Mesenchymal stem cell (in vitro differentiated cells and primary cell): ENCODE data around the gene MIOX.

ENCODE experiments used
- DNase-seq: peaks from one replicate; pipeline ENCODE4 v3.0.0-alpha.2; 2013
- H2AFZ ChIP-seq: one replicate; pipeline ENCODE4 v1.6.1; 2013; ENCODE audit warnings: low read depth, mild to moderate bottlenecking, control low read depth, inconsistent platforms, low read length, moderate library complexity
- H2AK5ac ChIP-seq: 2 replicates; pipeline ENCODE4 v1.6.1; 2013; ENCODE audit warnings: low read length, moderate library complexity, mild to moderate bottlenecking, inconsistent platforms; ENCODE audit not compliant: severe bottlenecking
- H2BK120ac ChIP-seq: one replicate; pipeline ENCODE4 v1.6.1; 2013; ENCODE audit warnings: low read depth, mild to moderate bottlenecking, inconsistent platforms, low read length, moderate library complexity
- H2BK12ac ChIP-seq, 2 experiments: one replicate each; pipeline ENCODE4 v1.6.1; 2013; ENCODE audit warnings: inconsistent platforms in 2 of 2, low read length in 2 of 2, mild to moderate bottlenecking in 2 of 2, moderate library complexity in 2 of 2, control low read depth in 1 of 2
- H2BK15ac ChIP-seq: one replicate; pipeline ENCODE4 v1.6.1; 2013; ENCODE audit warnings: mild to moderate bottlenecking, low read depth, inconsistent platforms; ENCODE audit not compliant: poor library complexity, severe bottlenecking
- H2BK5ac ChIP-seq: 2 replicates; pipeline ENCODE4 v1.6.1; 2013; ENCODE audit warnings: low read depth, mild to moderate bottlenecking, low read length, control low read depth, inconsistent platforms; ENCODE audit not compliant: poor library complexity, severe bottlenecking
- H3K14ac ChIP-seq, 2 experiments: one replicate each; pipeline ENCODE4 v1.6.1; 2013; ENCODE audit warnings: inconsistent platforms in 2 of 2, low read length in 2 of 2, control low read depth in 1 of 2, mild to moderate bottlenecking in 1 of 2, moderate library complexity in 1 of 2
- H3K18ac ChIP-seq, 2 experiments: one replicate each; pipeline ENCODE4 v1.6.1; 2013; ENCODE audit warnings: inconsistent platforms in 2 of 2, low read length in 2 of 2, control low read depth in 1 of 2, low read depth in 1 of 2, mild to moderate bottlenecking in 1 of 2
- H3K23ac ChIP-seq, 2 experiments: one replicate each; pipeline ENCODE4 v1.6.1; 2013; ENCODE audit warnings: inconsistent platforms in 2 of 2, low read length in 2 of 2, mild to moderate bottlenecking in 2 of 2, moderate library complexity in 2 of 2, control low read depth in 1 of 2
- H3K27ac ChIP-seq: 2 replicates; pipeline ENCODE4 v1.5.1; 2013; ENCODE audit warnings: mild to moderate bottlenecking, moderate library complexity, low read length, control low read depth, inconsistent platforms; ENCODE audit not compliant: poor library complexity, severe bottlenecking
- H3K27me3 ChIP-seq, 2 experiments: 2 replicates each; pipeline versions ENCODE4 v1.6.1 to v1.7.0; 2013; ENCODE audit warnings: low read length in 2 of 2, mild to moderate bottlenecking in 2 of 2, moderate library complexity in 2 of 2, control low read depth in 1 of 2, inconsistent platforms in 1 of 2; ENCODE audit not compliant: control insufficient read depth in 1 of 2, insufficient read depth in 1 of 2
- H3K36me3 ChIP-seq, 2 experiments: 2 replicates each; pipeline versions ENCODE4 v1.6.1 to v1.7.0; 2013; ENCODE audit warnings: low read length in 2 of 2, control low read depth in 1 of 2, inconsistent platforms in 1 of 2, low read depth in 1 of 2, mild to moderate bottlenecking in 1 of 2; ENCODE audit not compliant: insufficient read depth in 2 of 2, control insufficient read depth in 1 of 2
- H3K4ac ChIP-seq, 2 experiments: one replicate each; pipeline ENCODE4 v1.6.1; 2013; ENCODE audit warnings: inconsistent platforms in 2 of 2, low read length in 2 of 2, mild to moderate bottlenecking in 2 of 2, moderate library complexity in 2 of 2, control low read depth in 1 of 2, low read depth in 1 of 2
- H3K4me1 ChIP-seq: 2 replicates; pipeline ENCODE4 v1.6.1; 2013; ENCODE audit warnings: low read depth, low read length, control low read depth; ENCODE audit not compliant: control insufficient read depth, insufficient read depth
- H3K4me2 ChIP-seq: 2 replicates; pipeline ENCODE4 v1.6.1; 2013; ENCODE audit warnings: low read length, mild to moderate bottlenecking, inconsistent platforms; ENCODE audit not compliant: poor library complexity, severe bottlenecking
- H3K4me3 ChIP-seq, 2 experiments: 2 replicates each; pipeline versions ENCODE4 v1.5.1 to v1.7.0; 2013; ENCODE audit warnings: low read length in 2 of 2, mild to moderate bottlenecking in 2 of 2, control low read depth in 1 of 2, low read depth in 1 of 2; ENCODE audit not compliant: insufficient read depth in 1 of 2
- H3K79me1 ChIP-seq: replicated peaks from 2 replicates; pipeline ENCODE4 v1.6.1; 2013; ENCODE audit warnings: mild to moderate bottlenecking, control low read depth, low read length, inconsistent platforms; ENCODE audit not compliant: poor library complexity, severe bottlenecking
- H3K9ac ChIP-seq: 2 replicates; pipeline ENCODE4 v1.7.0; 2013; ENCODE audit warnings: mild to moderate bottlenecking, low read length, moderate library complexity
- H3K9me3 ChIP-seq: 2 replicates; pipeline ENCODE4 v1.7.0; 2013; ENCODE audit warnings: mild to moderate bottlenecking, low read length; ENCODE audit not compliant: control insufficient read depth
- H4K8ac ChIP-seq: one replicate; pipeline ENCODE4 v1.6.1; 2013; ENCODE audit warnings: inconsistent platforms, mild to moderate bottlenecking, low read length, moderate library complexity
- H4K91ac ChIP-seq: one replicate; pipeline ENCODE4 v1.6.1; 2013; ENCODE audit warnings: mild to moderate bottlenecking, low read length, inconsistent platforms
- WGBS: methylation state at CpG from one replicate; pipeline ENCODE4 v1.1.7; 2013; ENCODE audit warnings: mixed read lengths; 5-methylcytosine and 5-hydroxymethylcytosine counted together

MIOX gene

GRCh38 chr22:50481045-50481439, 5.6 kb upstream of the MIOX start:
- Histone ChIP-seq H3K27me3 (peaks cover 23 to 67% of the 10 kb centered on the region in 2 experiments), H2AFZ (peak overlapping the region; percentile 62), H3K4me2 (peak overlapping the region; percentile 44), H3K14ac (peak overlapping the region in 1 of 2 experiments; percentile 20), H2BK120ac (peak overlapping the region; percentile 15), H3K79me1 (no peaks in the 10 kb centered on the region), H3K23ac (no peak overlapping the region), H3K9ac (no peak overlapping the region), H3K27ac (no peak overlapping the region), H4K91ac (peak overlapping the region; percentile 79), H3K4me3 (peak overlapping the region in 1 of 2 experiments; percentile 52), H3K4ac (peak overlapping the region in 1 of 2 experiments; percentile 66), H3K18ac (peak overlapping the region; percentile 44 to 61), H2BK12ac (peak overlapping the region in 1 of 2 experiments; percentile 40), H2BK15ac (peak overlapping the region; percentile 98), H3K9me3 (no peaks in the 10 kb centered on the region), H2BK5ac (no peak overlapping the region), H3K4me1 (peaks cover 30% of the 10 kb centered on the region), H3K36me3 (peaks cover 0 to 14% of the 10 kb centered on the region in 2 experiments), H2AK5ac (no peak overlapping the region), H4K8ac (peak overlapping the region; percentile 82)
- WGBS = 19% methylated on average over 27 of the region's 45 CpGs
- no peak for DNase-seq

GRCh38 chr22:50481440-50482106, 5.1 kb upstream of the MIOX start, which contains the start of gene ADM2:
TSS of gene ADM2 (plus strand) at chr22:50481543. CDS start at chr22:50481848, 305 bp downstream.
- H3K9me3 ChIP-seq = no peaks in the 10 kb centered on the region
- H2BK5ac ChIP-seq = no peak within 1 kb of the TSS
- peak within 1 kb of the TSS; percentile 44 for H3K4me2 ChIP-seq
- 3% methylated on average over 30 of the region's 70 CpGs for WGBS
- peaks cover 34% of the 10 kb centered on the region for H3K4me1 ChIP-seq
- H3K18ac ChIP-seq = peak within 1 kb of the TSS; percentile 67 to 88
- peak within 1 kb of the TSS; percentile 98 for H2BK15ac ChIP-seq
- H2BK12ac ChIP-seq = peak within 1 kb of the TSS in 1 of 2 experiments; percentile 67
- H3K36me3 ChIP-seq = peaks cover 0 to 14% of the 10 kb centered on the region in 2 experiments
- H2AFZ ChIP-seq = peak within 1 kb of the TSS; percentile 73
- H3K23ac ChIP-seq = peak within 1 kb of the TSS in 1 of 2 experiments; percentile 54
- peak within 1 kb of the TSS; percentile 82 for H4K8ac ChIP-seq
- DNase-seq = peak; percentile 38
- H3K4ac ChIP-seq = peak within 1 kb of the TSS; percentile 62 to 80
- H2BK120ac ChIP-seq = peak within 1 kb of the TSS; percentile 52
- no peaks in the 10 kb centered on the region for H3K79me1 ChIP-seq
- peaks cover 23 to 71% of the 10 kb centered on the region in 2 experiments for H3K27me3 ChIP-seq
- no peak within 1 kb of the TSS for H3K9ac ChIP-seq
- peak within 1 kb of the TSS in 1 of 2 experiments; percentile 80 for H3K14ac ChIP-seq
- peak within 1 kb of the TSS in 1 of 2 experiments; percentile 52 for H3K4me3 ChIP-seq
- no peak within 1 kb of the TSS for H3K27ac ChIP-seq
- H4K91ac ChIP-seq = peak within 1 kb of the TSS; percentile 79
- H2AK5ac ChIP-seq = no peak within 1 kb of the TSS

GRCh38 chr22:50482107-50483074, 4.3 kb upstream of the MIOX start:
- H2BK15ac ChIP-seq = peak overlapping the region; percentile 82
- H3K23ac ChIP-seq = peak overlapping the region in 1 of 2 experiments; percentile 54
- DNase-seq = no peak
- H2BK5ac ChIP-seq = no peak overlapping the region
- peak overlapping the region; percentile 74 for H4K91ac ChIP-seq
- no peak overlapping the region for H2AK5ac ChIP-seq
- no peaks in the 10 kb centered on the region for H3K79me1 ChIP-seq
- peaks cover 42% of the 10 kb centered on the region for H3K4me1 ChIP-seq
- H3K36me3 ChIP-seq = peaks cover 0 to 14% of the 10 kb centered on the region in 2 experiments
- no peak overlapping the region for H2AFZ ChIP-seq
- H3K4me3 ChIP-seq = peak overlapping the region in 1 of 2 experiments; percentile 52
- H2BK120ac ChIP-seq = peak overlapping the region; percentile 52
- H3K4ac ChIP-seq = peak overlapping the region; percentile 57 to 80
- H3K9ac ChIP-seq = no peak overlapping the region
- H4K8ac ChIP-seq = peak overlapping the region; percentile 61
- peaks cover 23 to 79% of the 10 kb centered on the region in 2 experiments for H3K27me3 ChIP-seq
- no peak overlapping the region for H3K27ac ChIP-seq
- 87% methylated on average over 35 of the region's 35 CpGs for WGBS
- peak overlapping the region; percentile 4 to 11 for H2BK12ac ChIP-seq
- H3K4me2 ChIP-seq = peak overlapping the region; percentile 44
- peak overlapping the region; percentile 67 to 88 for H3K18ac ChIP-seq
- peak overlapping the region in 1 of 2 experiments; percentile 80 for H3K14ac ChIP-seq
- H3K9me3 ChIP-seq = no peaks in the 10 kb centered on the region
